Fibroblast of lung (primary cell): ENCODE measurements around the gene WHRN.

Source experiments
- CTCF ChIP-seq, 2 donors: IDR thresholded peaks in 1 of 2; conservative IDR thresholded peaks in 1 of 2; 1 replicate in 1 of 2; 2 replicates in 1 of 2; pipeline ENCODE4 v1.5.1; 2011 to 2012; ENCODE audit warnings: low read length in 2 of 2, control low read depth in 1 of 2, inconsistent platforms in 1 of 2, low read depth in 1 of 2, mild to moderate bottlenecking in 1 of 2
- EZH2 ChIP-seq: IDR thresholded peaks from 2 replicates; pipeline ENCODE4 v1.5.1; 2012; ENCODE audit warnings: low read length, control low read depth, mild to moderate bottlenecking; ENCODE audit errors: missing control alignments

- TF ChIP-seq CTCF (conservative IDR thresholded peaks at IDR 0.05 in 1 of 2, IDR thresholded peaks at IDR 0.05 in 1 of 2; ENCODE audit: low read depth in 1 of 2, low read length in 2 of 2) (no peak), EZH2 (no peak)
Observed at GRCh38 chr9:114356792-114357191, 148.5 kb downstream of the WHRN start.
